ENCODE measurements around the gene NR4A1. TPM values are rescaled to one million over a fixed set of nuclear protein-coding genes. Genes with fewer than 3 reads are reported as not detected.

The NR4A1 gene
- total RNA-seq, 1 experiment from 2014 or later = 90.7 TPM

GRCh38 chr12:52020539-52021336 lies 30.5 kb upstream of the NR4A1 start:
- H3K4me2 ChIP-seq (ENCODE audit: low read length) = no peak overlapping the region
- ChIA-PET CTCF (interaction anchor here (1.2 to 1.9 kb wide), 2 partner anchors 17 to 28 kb away, joined by 7 to 9 read pairs; no protein-coding TSS in a partner anchor), POLR2A (ENCODE audit: unreplicated experiment) (interaction anchor here (0.8 kb wide), 1 partner anchor 16 kb away, joined by 3 read pairs; no protein-coding TSS in a partner anchor)
- intact Hi-C loops (cut with micrococcal nuclease) = no loop called here
- no peak overlapping the region for H3K27ac ChIP-seq (ENCODE audit: low read length)
- H3F3A ChIP-seq (ENCODE audit: low read length, unreplicated experiment) = no peaks in the 10 kb centered on the region
- no peaks in the 10 kb centered on the region for H3K9me3 ChIP-seq (ENCODE audit: low read length)
- H3K27me3 ChIP-seq (ENCODE audit: low read length) = no peaks in the 10 kb centered on the region
- H3K4me3 ChIP-seq (ENCODE audit: low read length) = no peak overlapping the region
- H3K4me1 ChIP-seq (ENCODE audit: insufficient read depth, low read length) = peaks cover 11% of the 10 kb centered on the region
- H3K36me3 ChIP-seq (ENCODE audit: low read depth, low read length) = no peaks in the 10 kb centered on the region
- ATAC-seq (no peak), DNase-seq (peak; percentile 44)
- no peak for TF ChIP-seq EZH2phosphoT487 (IDR thresholded peaks at IDR 0.05; ENCODE audit: borderline replicate concordance, low read length)
- TF ChIP-seq CTCF (conservative IDR thresholded peaks at IDR 0.05; ENCODE audit: low read depth, low read length) = peak; percentile 68
- no peak overlapping the region for H2AFZ ChIP-seq (ENCODE audit: low read length)
- H4K20me1 ChIP-seq (ENCODE audit: low read length) = no peaks in the 10 kb centered on the region
- no peaks in the 10 kb centered on the region for H3K79me2 ChIP-seq (ENCODE audit: low read length)
- no peaks in the 10 kb centered on the region for H3K9me2 ChIP-seq (replicated peaks; ENCODE audit: low read length)
- H3K9ac ChIP-seq (ENCODE audit: low read length) = no peak overlapping the region
- no TSS peak for BruUV-seq (replicated peaks)

- Histone ChIP-seq H3K79me2 (ENCODE audit: low read length) (no peaks in the 10 kb centered on the region), H3K4me3 (ENCODE audit: low read length) (peak overlapping the region; percentile 79), H3K9me3 (ENCODE audit: low read length) (no peaks in the 10 kb centered on the region), H3K27me3 (ENCODE audit: low read length) (no peaks in the 10 kb centered on the region), H3F3A (ENCODE audit: low read length, unreplicated experiment) (no peaks in the 10 kb centered on the region), H2AFZ (ENCODE audit: low read length) (peak overlapping the region; percentile 96), H3K27ac (ENCODE audit: low read length) (no peak overlapping the region), H3K36me3 (ENCODE audit: low read depth, low read length) (no peaks in the 10 kb centered on the region), H3K4me2 (ENCODE audit: low read length) (peak overlapping the region; percentile 99), H4K20me1 (ENCODE audit: low read length) (no peaks in the 10 kb centered on the region), H3K4me1 (ENCODE audit: insufficient read depth, low read length) (peaks cover 18% of the 10 kb centered on the region), H3K9me2 (replicated peaks; ENCODE audit: low read length) (no peaks in the 10 kb centered on the region), H3K9ac (ENCODE audit: low read length) (peak overlapping the region; percentile 27; the same call in 1 of the 2 replicates)
- ChIA-PET CTCF (interaction anchor here (0.5 to 2.1 kb wide), 10 partner anchors 10 to 148 kb away, joined by 3 to 16 read pairs (median 4); no protein-coding TSS in a partner anchor), POLR2A (ENCODE audit: unreplicated experiment) (no interaction called here)
- ATAC-seq = peak; percentile 47
- intact Hi-C loops (cut with micrococcal nuclease) = loop anchor here (1.0 to 2.0 kb wide), 2 partner anchors 19 to 132 kb away; no protein-coding TSS in a partner anchor
- DNase-seq = peak; percentile 42
- TF ChIP-seq EZH2 (IDR thresholded peaks at IDR 0.05; ENCODE audit: low read length, unreplicated experiment) (no peak), EZH2phosphoT487 (IDR thresholded peaks at IDR 0.05; ENCODE audit: borderline replicate concordance, low read length) (no peak), CTCF (conservative IDR thresholded peaks at IDR 0.05; ENCODE audit: low read depth, low read length) (no peak)
- no TSS peak for BruUV-seq (replicated peaks)
Observed at GRCh38 chr12:52022841-52023181, 28.4 kb upstream of the NR4A1 start.
